IPS-18a (cell line): ENCODE measurements around the gene DAZAP1.

Experiments
- H3K27ac ChIP-seq: one replicate; pipeline ENCODE4 v1.5.1; 2013; ENCODE audit warnings: low read length
- H3K27me3 ChIP-seq: one replicate; pipeline ENCODE4 v1.6.1; 2013; ENCODE audit warnings: mild to moderate bottlenecking, low read length; ENCODE audit not compliant: control insufficient read depth, insufficient read depth
- H3K36me3 ChIP-seq: one replicate; pipeline ENCODE4 v1.6.1; 2013; ENCODE audit warnings: low read depth, low read length; ENCODE audit not compliant: control insufficient read depth
- H3K4me1 ChIP-seq: one replicate; pipeline ENCODE4 v1.6.1; 2013; ENCODE audit warnings: low read depth, low read length; ENCODE audit not compliant: control insufficient read depth
- H3K4me3 ChIP-seq: one replicate; pipeline ENCODE4 v1.5.1; 2013; ENCODE audit warnings: low read length
- H3K9ac ChIP-seq: one replicate; pipeline ENCODE4 v1.6.1; 2013; ENCODE audit warnings: mild to moderate bottlenecking, low read length, moderate library complexity
- H3K9me3 ChIP-seq: one replicate; pipeline ENCODE4 v1.6.1; 2013; ENCODE audit warnings: low read depth, low read length; ENCODE audit not compliant: control insufficient read depth

The DAZAP1 gene

DNA sequence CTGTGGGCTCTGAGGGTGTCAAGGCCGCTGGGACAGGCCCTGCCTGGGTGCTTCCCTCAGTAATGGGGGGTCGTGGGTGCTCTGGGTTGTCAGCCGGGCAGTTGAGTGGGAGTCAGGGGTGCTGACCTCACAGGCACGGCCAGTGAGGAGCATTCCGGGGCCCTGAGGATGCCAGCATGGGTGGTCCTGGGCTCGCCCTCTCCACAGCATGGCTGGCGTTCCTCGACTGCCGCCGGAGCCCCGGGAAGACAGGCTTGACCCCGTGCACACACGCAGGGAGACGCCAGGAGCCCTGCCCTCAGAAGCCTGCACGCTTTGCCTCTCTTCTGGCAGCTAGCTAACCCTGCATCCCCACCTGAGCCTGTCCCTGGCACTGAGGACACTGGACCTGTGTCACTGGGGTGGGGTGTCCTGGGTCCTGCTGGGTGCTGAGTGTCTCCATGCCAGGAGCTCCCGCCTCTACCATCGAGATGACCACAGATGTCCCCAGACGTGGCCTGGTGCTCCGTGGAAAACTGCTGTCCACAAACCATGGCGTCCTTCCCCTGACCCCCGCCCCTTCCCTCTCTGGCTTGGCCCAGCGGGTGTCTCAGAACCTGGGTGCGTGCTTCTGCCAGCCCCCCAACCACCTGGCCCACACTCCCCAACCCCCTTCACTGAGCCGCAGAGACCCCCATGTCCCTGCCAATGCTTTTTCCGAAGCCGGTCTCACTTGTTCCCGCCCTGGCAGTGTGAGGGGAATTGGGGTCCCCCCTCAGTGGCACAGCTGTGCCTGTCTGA lies 28.1 kb upstream of the DAZAP1 start:
- Histone ChIP-seq H3K9me3 (no peaks in the 10 kb centered on the region), H3K9ac (no peak overlapping the region)

DNA sequence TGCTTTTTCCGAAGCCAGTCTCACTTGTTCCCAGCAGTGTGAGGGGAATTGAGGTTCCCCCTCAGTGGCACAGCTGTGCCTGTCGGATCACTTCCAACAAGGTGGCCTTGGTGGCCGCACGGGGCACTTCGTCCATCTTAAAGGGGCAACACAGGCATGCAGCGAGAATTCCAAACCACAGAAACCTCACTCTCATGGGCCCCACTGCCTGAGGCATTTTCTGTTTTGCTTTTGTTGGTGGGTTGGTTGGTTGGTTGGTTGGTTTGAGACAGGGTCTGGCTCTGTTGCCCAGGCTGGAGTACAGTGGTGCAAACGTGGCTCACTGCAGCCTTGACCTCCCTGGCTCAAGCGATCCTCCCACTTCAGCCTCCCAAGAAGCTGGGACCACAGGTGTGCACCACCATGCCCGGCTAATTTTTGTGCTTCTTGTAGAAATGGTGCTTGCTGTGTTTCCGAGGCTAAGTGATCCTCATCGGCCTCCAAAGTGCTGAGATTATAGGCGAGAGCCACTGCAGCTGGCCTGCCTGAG lies 27.4 kb upstream of the DAZAP1 start:
- Histone ChIP-seq H3K9me3 (no peaks in the 10 kb centered on the region), H3K4me3 (no peak overlapping the region), H3K36me3 (no peaks in the 10 kb centered on the region), H3K27ac (no peak overlapping the region), H3K27me3 (no peaks in the 10 kb centered on the region), H3K9ac (no peak overlapping the region), H3K4me1 (peaks cover 9% of the 10 kb centered on the region)

More for the DNA sequence above, 28.1 kb upstream of the DAZAP1 start:
- peaks cover 3% of the 10 kb centered on the region for H3K36me3 ChIP-seq
- H3K27ac ChIP-seq = no peak overlapping the region
- peaks cover 9% of the 10 kb centered on the region for H3K4me1 ChIP-seq
- no peaks in the 10 kb centered on the region for H3K27me3 ChIP-seq
- H3K4me3 ChIP-seq = no peak overlapping the region

DNA sequence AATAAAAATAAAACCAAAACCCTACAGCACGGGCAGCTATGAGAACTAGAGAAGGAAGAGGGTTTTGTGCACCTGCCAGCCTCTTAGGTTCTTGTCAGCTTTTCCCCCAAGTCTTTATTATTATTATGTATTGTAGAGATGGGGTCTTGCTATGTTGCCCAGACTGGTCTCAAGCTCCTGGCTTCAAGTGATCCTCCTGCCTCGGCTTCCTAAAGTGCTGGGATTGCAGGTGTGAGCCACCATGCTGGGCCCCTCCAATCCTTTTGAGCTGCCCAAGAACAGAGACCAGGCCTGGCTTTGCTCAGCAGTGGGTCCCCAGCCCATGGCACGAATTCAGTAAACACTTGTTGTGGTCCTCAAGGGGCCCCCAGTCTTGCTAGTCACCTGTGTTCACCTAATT lies 25.1 kb upstream of the DAZAP1 start:
- no peak overlapping the region for H3K9ac ChIP-seq
- no peaks in the 10 kb centered on the region for H3K9me3 ChIP-seq
- H3K4me3 ChIP-seq = no peak overlapping the region
- H3K27ac ChIP-seq = no peak overlapping the region
- H3K4me1 ChIP-seq = peaks cover 9% of the 10 kb centered on the region
- no peaks in the 10 kb centered on the region for H3K36me3 ChIP-seq
- H3K27me3 ChIP-seq = no peaks in the 10 kb centered on the region

DNA sequence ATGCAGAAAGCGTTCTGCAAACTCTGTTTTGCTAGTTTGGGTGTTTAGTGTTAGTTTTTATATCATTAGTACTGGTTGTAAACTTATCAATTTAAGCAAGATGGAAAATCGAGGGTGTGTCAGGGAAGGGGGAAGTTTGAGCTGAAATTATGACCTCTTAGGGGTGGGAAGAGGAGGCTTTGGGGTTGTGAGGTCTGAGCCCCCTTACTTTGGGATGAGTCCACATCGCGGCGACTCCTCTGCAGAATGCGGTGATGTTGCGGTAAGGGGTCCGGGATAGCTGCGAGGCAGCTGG lies 24.4 kb upstream of the DAZAP1 start:
- H3K36me3 ChIP-seq = no peaks in the 10 kb centered on the region
- peaks cover 9% of the 10 kb centered on the region for H3K4me1 ChIP-seq
- no peaks in the 10 kb centered on the region for H3K27me3 ChIP-seq
- peak overlapping the region; percentile 37 for H3K4me3 ChIP-seq
- H3K27ac ChIP-seq = no peak overlapping the region
- no peak overlapping the region for H3K9ac ChIP-seq
- no peaks in the 10 kb centered on the region for H3K9me3 ChIP-seq

DNA sequence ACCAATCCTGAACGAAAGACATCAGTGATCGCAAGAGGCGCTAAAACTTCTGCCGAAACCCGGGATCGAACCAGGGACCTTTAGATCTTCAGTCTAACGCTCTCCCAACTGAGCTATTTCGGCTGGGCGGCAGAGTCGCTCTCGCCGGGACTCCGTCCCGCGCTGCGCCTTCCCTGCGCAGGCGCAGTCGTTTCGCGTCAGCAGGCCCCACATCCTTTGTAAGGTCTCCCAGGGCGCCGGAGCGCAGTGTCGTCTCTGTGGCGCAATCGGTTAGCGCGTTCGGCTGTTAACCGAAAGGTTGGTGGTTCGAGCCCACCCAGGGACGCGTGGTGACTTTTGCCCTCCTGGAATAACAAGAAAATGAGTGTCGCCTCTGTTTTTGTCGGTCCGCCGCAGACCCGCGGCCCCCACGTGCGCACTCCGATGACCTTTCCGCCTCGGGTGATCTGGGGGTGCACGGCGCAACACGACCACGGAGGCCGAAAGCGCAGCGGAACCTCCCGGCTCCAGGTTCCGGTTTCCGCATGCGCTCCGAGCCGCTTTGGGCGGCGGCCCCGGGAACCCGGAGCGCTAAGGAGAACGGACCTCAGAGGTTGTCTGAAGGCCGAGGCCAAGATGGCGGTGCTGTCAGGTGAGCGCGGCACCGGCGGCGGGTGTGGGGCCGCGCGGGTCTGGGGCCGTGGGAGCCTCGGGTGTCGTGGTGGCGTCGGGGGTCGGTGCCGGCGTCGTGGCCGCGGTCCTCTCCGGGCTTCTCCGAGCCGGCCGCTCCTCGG lies 23.9 kb upstream of the DAZAP1 start, which contains the start of gene NDUFS7:
TSS of gene NDUFS7 (plus strand) at position 596 of the 773 bp plus-strand sequence. CDS start at position 616, 20 bp downstream.
- Histone ChIP-seq H3K27me3 (no peaks in the 10 kb centered on the region), H3K4me1 (peaks cover 9% of the 10 kb centered on the region), H3K9me3 (no peaks in the 10 kb centered on the region), H3K9ac (peak within 1 kb of the TSS; percentile 69), H3K36me3 (peaks cover under 1% of the 10 kb centered on the region), H3K27ac (no peak within 1 kb of the TSS), H3K4me3 (peak within 1 kb of the TSS; percentile 82)

DNA sequence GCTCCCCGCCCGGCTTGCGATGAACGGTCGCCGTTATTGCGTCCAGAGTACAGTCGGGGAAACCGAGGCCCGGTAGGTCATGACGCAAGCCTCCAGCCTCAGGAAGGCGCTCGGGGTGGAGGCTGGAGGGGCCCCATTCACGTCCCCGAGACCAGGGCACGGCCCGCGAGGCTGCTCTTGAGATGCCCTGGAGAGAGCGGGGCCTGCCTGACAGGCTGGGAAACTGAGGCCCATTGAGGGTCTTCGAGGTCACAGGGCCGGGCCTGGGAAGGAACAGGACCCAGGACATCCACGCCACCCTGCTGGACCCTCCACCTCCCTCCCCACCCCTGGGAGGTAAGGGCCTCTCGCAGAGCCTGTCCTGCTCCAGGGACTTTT lies 23.3 kb upstream of the DAZAP1 start:
- no peaks in the 10 kb centered on the region for H3K27me3 ChIP-seq
- H3K27ac ChIP-seq = no peak overlapping the region
- no peaks in the 10 kb centered on the region for H3K9me3 ChIP-seq
- H3K9ac ChIP-seq = peak overlapping the region; percentile 69
- H3K36me3 ChIP-seq = peaks cover 6% of the 10 kb centered on the region
- peak overlapping the region; percentile 82 for H3K4me3 ChIP-seq
- peaks cover 9% of the 10 kb centered on the region for H3K4me1 ChIP-seq

DNA sequence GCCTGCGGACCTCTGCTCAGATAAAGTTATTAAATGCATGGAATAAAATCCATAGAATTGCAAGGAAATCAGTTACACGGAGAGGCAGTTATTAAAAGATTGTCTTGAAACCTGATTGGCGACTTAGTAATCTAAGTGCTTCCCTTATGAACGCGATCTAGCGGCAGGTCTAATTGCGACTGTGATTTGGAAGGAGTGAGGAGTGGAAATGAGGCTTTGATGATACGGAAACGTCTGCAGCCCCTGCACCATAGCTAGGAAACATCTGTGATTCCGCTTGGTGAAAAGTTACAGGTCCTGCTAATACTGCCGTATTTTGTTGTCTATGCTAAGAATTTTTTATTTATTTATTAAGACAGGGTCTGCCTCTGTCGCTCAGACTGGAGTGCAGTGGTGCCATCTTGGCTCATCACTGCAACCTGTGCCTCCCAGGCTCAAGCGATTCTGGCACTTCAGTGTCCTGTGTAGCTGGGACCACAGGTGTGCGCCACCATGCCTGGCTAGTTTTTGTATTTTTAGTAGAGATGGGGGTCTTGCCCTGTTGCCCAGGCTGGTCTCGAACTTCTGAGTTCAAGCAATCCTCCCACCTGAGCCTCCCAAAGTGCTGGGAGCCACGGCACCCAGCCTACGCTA lies 22.8 kb upstream of the DAZAP1 start:
- no peaks in the 10 kb centered on the region for H3K27me3 ChIP-seq
- no peak overlapping the region for H3K27ac ChIP-seq
- H3K9me3 ChIP-seq = no peaks in the 10 kb centered on the region
- peaks cover 9% of the 10 kb centered on the region for H3K4me1 ChIP-seq
- H3K4me3 ChIP-seq = peak overlapping the region; percentile 82
- peaks cover 9% of the 10 kb centered on the region for H3K36me3 ChIP-seq
- peak overlapping the region; percentile 69 for H3K9ac ChIP-seq

DNA sequence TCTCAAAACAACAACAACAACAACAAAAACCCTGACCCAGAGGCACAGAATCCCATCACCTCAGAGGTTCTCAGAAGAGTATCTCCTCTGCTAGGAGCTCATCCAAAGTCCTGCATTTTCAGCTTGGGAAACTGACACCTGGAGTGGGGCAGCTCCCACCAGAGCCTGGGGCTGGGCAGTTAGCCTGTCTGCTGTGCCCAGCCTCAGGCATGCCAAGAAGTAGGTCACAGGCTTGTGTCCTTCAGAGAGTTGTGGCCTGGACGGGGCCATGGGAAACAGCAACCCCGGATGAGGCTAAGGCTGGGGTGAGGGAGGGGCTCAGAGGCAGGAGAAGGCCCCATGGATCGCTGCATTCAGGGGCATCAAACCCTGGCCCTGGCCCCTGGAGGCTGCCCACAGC lies 21.6 kb upstream of the DAZAP1 start:
- Histone ChIP-seq H3K9me3 (no peaks in the 10 kb centered on the region), H3K27me3 (no peaks in the 10 kb centered on the region), H3K4me1 (peaks cover 8% of the 10 kb centered on the region), H3K36me3 (peaks cover 9% of the 10 kb centered on the region), H3K9ac (no peak overlapping the region), H3K27ac (no peak overlapping the region), H3K4me3 (no peak overlapping the region)

DNA sequence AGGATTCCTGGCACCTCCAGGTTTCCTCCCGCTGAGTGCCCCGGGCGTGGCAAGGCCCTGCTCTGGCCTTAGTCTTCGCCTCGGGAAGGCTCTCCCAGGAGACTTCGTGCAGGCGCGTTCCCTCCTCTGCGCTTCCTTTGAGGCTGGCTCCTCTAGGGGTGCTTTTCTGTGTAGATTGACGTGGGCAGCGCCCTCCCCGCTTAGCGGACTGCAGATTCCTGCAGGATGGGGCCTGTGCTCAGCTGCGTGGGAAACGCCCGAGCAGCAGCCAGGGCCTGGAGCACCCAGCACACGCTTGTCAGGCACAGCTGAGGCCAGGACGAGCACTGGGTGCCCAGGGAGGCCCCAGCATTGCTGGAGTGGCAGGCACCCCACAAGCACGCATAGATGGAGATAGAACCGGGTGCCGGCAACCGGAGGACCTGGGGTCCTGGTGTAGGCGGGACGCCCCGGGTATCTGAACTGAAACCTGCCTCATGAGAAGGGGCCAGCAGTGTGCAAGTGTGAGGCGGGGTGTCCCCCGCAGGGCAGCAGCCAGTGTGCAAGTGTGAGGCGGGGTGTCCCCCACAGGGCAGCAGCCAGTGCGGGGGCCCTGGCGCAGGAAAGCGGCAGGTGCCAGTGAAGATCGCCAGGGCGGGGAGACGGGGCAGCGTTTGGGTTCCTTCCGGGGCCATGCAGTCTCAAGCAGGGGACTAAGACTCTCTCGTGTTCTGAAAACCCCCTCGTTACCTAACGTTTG lies 20.3 kb upstream of the DAZAP1 start:
- Histone ChIP-seq H3K27ac (no peak overlapping the region), H3K9ac (no peak overlapping the region), H3K4me1 (no peaks in the 10 kb centered on the region), H3K36me3 (peaks cover 10% of the 10 kb centered on the region), H3K9me3 (no peaks in the 10 kb centered on the region), H3K27me3 (no peaks in the 10 kb centered on the region), H3K4me3 (no peak overlapping the region)

DNA sequence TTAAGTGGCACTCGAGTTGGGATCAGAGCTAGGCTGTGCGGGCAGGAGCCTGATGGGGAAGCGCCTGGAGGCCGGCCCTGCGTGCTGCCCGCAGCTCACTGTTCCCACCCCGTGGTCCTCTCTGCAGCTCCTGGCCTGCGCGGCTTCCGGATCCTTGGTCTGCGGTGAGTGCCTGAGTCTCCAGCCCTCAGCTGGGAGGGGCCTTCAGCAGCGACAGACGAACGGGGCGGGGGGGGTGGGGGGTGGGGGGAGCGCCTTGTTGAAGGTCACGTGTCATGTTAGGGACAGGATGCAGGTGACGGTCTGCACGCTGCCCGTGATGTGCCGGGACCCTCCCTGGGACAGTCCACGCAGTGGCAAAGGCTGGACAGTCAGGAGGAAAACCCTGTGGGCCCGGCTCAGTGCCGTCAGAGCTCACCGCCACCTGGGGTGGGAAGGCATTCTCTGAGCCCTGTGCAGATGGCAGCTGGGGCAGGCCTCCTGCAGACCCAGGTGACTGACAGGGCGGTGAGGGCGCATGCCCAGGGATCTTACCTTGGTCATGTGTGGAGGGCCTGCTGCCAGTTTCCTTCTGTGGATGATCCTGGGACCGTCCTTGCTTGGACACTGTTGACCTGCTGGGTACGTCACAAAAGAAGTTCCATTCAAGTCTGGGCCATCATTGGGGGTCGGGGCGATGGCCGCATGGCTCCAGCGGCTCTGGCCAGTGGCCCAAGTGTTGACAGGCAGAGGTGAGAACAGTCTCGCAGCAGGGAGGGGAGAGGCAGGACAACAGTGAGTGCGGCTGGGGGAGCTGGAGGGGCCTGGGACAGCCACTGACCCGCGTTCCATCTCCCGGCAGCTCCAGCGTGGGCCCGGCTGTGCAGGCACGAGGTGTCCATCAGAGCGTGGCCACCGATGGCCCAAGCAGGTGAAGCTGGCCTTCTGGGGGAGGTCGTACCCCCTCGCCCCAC lies 19.4 kb upstream of the DAZAP1 start:
- H3K27me3 ChIP-seq = no peaks in the 10 kb centered on the region
- no peaks in the 10 kb centered on the region for H3K9me3 ChIP-seq
- H3K9ac ChIP-seq = no peak overlapping the region
- H3K27ac ChIP-seq = no peak overlapping the region
- H3K4me1 ChIP-seq = no peaks in the 10 kb centered on the region
- H3K36me3 ChIP-seq = peaks cover 15% of the 10 kb centered on the region
- no peak overlapping the region for H3K4me3 ChIP-seq
